GM13976 (cell line): ENCODE data around the gene PRKCA.
A peak's percentile ranks its signal among the peaks of the same experiment; 100 is the strongest.

ENCODE experiments used
- DNase-seq: peaks from one replicate; pipeline ENCODE4 v3.0.0; 2012; ENCODE audit warnings: low spot score
- in situ Hi-C: fragments of 300-500 bp; cut with MboI; formaldehyde crosslinking; loops from one replicate; pipeline ENCODE4 v1.12.0; 2022; ENCODE audit warnings: low sequenced_read_pairs, mixed read lengths, inconsistent platforms; ENCODE audit not compliant: unreplicated experiment
- TF ChIP-seq, protein P1 (sequence below): IDR thresholded peaks from 2 replicates; pipeline ENCODE4 v1.5.1; 2012; ENCODE audit warnings: borderline replicate concordance, mild to moderate bottlenecking; ENCODE audit not compliant: insufficient read depth; ENCODE audit errors: extremely low read depth, missing control alignments, control extremely low read depth

PRKCA gene

DNA sequence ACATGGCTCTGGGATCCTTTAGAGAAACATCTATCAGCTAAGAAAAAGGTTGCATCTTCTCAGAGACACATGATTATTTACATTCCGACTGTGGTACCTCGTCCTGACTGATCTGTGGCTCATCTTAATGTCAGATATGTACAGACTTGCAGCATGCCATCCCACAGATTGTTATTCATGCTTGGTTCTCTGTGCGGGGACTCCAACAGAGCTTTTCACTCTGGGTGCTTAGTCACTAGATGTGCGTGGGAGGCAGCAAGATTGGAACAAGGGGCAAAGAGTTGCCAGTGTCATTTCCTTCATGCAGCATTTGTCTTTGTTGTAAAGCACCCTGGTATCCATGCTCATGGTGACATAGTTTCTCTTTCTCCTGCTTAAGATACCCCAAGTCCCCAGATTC lies 353.4 kb downstream of the PRKCA start:
- TF ChIP-seq, protein P1, sequence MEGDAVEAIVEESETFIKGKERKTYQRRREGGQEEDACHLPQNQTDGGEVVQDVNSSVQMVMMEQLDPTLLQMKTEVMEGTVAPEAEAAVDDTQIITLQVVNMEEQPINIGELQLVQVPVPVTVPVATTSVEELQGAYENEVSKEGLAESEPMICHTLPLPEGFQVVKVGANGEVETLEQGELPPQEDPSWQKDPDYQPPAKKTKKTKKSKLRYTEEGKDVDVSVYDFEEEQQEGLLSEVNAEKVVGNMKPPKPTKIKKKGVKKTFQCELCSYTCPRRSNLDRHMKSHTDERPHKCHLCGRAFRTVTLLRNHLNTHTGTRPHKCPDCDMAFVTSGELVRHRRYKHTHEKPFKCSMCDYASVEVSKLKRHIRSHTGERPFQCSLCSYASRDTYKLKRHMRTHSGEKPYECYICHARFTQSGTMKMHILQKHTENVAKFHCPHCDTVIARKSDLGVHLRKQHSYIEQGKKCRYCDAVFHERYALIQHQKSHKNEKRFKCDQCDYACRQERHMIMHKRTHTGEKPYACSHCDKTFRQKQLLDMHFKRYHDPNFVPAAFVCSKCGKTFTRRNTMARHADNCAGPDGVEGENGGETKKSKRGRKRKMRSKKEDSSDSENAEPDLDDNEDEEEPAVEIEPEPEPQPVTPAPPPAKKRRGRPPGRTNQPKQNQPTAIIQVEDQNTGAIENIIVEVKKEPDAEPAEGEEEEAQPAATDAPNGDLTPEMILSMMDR, result no peak
- in situ Hi-C loops, result no loop called here
- no peak for DNase-seq

DNA sequence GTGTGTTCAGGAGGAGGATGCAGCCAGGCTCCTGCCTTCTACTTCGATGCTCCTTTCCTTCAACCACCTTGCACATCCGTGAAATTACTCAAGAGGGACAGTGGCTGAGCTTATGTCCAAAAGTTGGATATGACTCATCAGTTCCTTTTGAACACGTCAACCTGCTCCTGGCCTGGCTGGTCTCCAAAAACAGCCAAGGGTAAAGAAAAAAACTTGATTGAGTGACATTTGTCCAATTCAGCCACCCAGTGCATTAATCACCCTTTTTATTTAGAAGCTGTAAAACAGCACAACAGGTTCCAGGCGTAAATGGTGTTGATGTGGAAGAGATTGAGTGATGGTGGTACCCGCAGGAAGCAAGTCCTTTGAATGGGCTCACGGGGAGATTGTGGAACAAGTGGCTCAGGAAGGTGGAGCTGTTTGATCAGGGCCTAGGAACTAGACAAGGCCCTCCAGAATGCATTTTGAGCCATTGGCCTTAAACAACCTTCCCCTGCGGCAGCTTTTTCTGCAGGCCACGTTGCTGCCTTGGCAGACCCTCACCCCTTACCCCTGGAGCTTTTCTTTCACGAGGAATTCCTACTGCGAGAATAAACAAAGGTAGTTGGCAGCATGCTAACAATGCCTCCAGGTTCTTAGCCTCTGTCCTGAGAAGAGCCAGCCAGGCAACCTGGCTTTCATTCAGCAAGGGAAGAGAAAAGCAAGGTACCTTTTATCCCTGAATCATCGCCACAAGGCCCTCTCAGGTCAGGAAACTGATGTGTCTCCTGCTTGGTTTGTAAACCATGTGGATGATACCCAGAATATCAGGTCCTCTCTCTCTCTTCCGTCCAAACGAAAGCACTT lies 359.2 kb downstream of the PRKCA start:
- in situ Hi-C loops, result no loop called here
- peak; percentile 38 for DNase-seq
- TF ChIP-seq, protein P1, result no peak

DNA sequence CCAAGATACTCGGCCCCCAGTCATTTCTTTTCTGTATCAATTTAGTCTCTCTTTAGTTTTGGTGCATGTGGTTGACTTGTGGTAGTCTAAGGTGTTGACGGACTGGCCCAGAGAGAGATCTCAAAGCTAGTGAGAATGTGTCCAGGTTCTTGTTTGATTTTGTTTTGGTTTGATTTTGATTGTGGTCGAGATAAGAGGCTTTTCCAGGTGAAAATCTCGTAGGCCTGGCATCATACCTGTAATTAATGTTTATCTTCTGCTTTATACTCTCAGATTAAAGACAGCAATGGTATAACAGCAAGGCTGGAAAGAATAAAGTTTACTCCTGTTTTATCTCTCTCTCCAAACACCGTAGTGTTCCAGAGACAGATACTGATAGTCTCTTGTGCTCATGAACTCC lies 360.1 kb downstream of the PRKCA start:
- DNase-seq, result no peak
- in situ Hi-C loops, result no loop called here
- TF ChIP-seq, protein P1, result no peak

DNA sequence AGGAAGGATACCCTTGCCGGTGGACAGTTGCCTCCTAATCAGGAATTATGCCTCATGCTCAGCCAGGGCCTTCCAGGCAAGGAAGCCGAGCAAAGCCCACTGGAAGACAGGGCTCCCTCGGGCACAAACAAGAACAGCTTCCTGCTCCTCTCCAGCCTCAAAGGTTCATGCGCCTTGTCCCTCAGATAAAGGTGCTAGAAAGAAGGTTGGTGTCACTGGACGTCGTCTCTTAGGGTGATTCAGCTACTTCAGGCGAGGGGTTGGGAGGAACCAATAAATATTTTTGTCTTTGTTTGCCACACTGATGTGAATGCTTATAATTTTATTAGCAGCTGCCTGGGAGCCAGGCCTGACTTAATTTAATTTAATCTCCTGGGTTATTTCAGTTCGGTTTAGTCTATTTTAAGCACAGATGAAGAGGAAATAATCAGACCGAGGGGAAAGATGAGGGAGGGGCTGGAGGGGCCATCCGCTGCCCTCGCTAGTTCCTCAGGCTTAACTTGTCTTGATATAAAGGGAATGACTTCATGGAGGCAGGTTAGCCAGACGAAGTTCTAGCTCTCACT lies 360.7 kb downstream of the PRKCA start:
- in situ Hi-C loops, result no loop called here
- TF ChIP-seq, protein P1, result no peak
- DNase-seq, result no peak

DNA sequence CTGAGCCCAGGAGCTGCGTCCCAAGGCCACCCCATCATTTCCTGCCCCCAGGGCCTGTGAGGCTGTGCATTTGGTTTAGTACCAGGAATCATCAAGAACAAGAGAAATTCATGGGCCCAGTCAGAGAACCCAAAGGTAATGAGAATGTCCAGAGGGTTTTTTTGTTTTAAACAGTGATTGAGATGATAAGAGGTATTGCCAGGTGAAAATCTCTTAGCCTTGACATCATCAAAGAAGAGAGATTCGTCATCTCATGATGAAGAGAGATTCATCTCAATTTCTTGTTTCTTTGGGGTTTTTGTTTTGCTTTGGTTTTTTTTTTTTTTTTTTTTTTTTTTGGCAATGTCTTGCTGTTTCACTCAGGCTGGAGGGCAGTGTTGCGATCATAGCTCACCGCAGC lies 361.9 kb downstream of the PRKCA start:
- TF ChIP-seq, protein P1, result no peak
- no peak for DNase-seq
- in situ Hi-C loops, result no loop called here

DNA sequence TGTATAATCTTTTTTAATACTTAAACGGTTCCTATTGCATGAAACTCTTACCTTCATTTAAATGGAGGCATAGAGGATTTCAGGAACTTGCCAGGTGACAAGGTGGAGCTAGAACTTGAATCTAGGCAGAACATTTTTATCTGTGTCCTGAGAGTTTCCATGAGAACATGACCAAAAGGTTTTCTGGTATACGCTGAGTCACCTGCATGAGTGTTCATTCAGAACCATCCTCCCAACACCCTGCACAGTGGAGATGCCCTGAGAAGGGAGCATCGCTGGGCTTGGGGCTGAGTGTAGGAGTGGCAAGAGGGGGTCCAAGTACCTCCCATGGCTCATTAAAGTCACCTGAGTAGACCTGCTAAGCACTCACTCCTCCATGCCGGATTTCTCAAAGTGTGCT lies 362.8 kb downstream of the PRKCA start:
- in situ Hi-C loops, result no loop called here
- TF ChIP-seq, protein P1, result no peak
- no peak for DNase-seq

DNA sequence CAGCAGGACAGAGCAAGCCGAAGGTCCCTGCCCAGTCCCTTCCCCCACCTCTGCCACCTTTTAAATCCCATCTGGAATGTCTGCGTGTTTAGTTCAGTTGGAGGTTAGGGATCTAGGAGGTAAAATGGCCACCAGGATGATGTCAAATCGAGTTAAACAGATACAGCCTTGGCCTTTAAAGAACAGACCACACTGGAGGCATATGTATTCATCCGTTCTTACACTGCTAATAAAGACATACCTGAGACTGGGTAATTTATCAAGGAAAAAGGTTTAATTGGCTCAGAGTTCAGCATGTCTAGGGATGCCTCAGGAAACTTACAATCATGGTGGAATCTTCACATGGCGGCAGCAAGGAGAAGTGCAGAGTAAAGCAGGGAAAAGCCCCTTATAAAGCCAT lies 364.7 kb downstream of the PRKCA start:
- TF ChIP-seq, protein P1, result no peak
- DNase-seq, result no peak
- in situ Hi-C loops, result no loop called here
